GM18909 (cell line): ENCODE measurements around the gene FGF14.

Experiments
- ATAC-seq: cut with Tn5 transposase; IDR thresholded peaks from one replicate; pipeline ENCODE4 v1.9.1; 2021; ENCODE audit warnings: mild to moderate bottlenecking; ENCODE audit not compliant: unreplicated experiment, poor library complexity

Gene FGF14

GRCh38 chr13:102207680-102208342 lies 194.0 kb downstream of the FGF14 start:
- no peak for ATAC-seq

- ATAC-seq: no peak
Measured at GRCh38 chr13:102203718-102204117, 198.1 kb downstream of the FGF14 start.

- no peak for ATAC-seq
Measured at GRCh38 chr13:102198418-102199311, 203.2 kb downstream of the FGF14 start.

- ATAC-seq: peak; percentile 54
Measured at GRCh38 chr13:102197193-102197592, 204.7 kb downstream of the FGF14 start.

GRCh38 chr13:102195566-102196462 lies 206.0 kb downstream of the FGF14 start:
- no peak for ATAC-seq

- ATAC-seq: no peak
Measured at GRCh38 chr13:102192858-102193257, 209.0 kb downstream of the FGF14 start.

GRCh38 chr13:102191951-102192502 lies 209.8 kb downstream of the FGF14 start:
- no peak for ATAC-seq

GRCh38 chr13:102190930-102191329 lies 210.9 kb downstream of the FGF14 start:
- no peak for ATAC-seq

- ATAC-seq: no peak
Measured at GRCh38 chr13:102187313-102187712, 214.5 kb downstream of the FGF14 start.

GRCh38 chr13:102185375-102185984 lies 216.4 kb downstream of the FGF14 start:
- no peak for ATAC-seq

GRCh38 chr13:102183509-102184182 lies 218.2 kb downstream of the FGF14 start:
- no peak for ATAC-seq

- no peak for ATAC-seq
Measured at GRCh38 chr13:102182170-102182569, 219.7 kb downstream of the FGF14 start.

- no peak for ATAC-seq
Measured at GRCh38 chr13:102177431-102177830, 224.4 kb downstream of the FGF14 start.

- ATAC-seq: no peak
Measured at GRCh38 chr13:102176846-102177245, 225.0 kb downstream of the FGF14 start.

GRCh38 chr13:102172406-102172805 lies 229.4 kb downstream of the FGF14 start:
- no peak for ATAC-seq

GRCh38 chr13:102170305-102170704 lies 231.5 kb downstream of the FGF14 start:
- ATAC-seq: no peak

- ATAC-seq: no peak
Measured at GRCh38 chr13:102169471-102170015, 232.3 kb downstream of the FGF14 start.

GRCh38 chr13:102152790-102153189 lies 249.1 kb downstream of the FGF14 start:
- ATAC-seq: no peak

- ATAC-seq: no peak
Measured at GRCh38 chr13:102147353-102147752, 254.5 kb downstream of the FGF14 start.
